ENCODE measurements around the gene HS2ST1.

The HS2ST1 gene

DNA sequence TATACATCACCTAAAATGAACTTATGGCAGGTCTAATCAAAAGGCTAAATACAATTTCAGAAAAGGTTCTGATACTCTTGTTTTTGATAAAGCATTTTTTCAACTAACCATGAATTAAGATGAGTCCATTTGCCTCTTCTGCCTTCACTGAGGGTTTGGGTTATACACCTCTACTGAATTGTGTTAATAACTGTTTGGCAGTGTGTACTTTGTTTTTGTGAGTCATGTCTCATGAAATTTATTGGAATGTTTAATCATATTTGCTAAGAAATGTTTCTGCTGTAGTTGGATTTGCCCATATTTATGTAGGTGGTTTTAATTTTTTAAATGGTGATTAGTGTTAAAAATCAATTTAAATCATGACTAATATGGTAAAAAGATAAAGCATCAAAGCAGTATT is 190.5 kb downstream of the HS2ST1 start:
- no peak for DNase-seq (ENCODE audit: low read depth in 1 of 2, low spot score in 1 of 2)

DNA sequence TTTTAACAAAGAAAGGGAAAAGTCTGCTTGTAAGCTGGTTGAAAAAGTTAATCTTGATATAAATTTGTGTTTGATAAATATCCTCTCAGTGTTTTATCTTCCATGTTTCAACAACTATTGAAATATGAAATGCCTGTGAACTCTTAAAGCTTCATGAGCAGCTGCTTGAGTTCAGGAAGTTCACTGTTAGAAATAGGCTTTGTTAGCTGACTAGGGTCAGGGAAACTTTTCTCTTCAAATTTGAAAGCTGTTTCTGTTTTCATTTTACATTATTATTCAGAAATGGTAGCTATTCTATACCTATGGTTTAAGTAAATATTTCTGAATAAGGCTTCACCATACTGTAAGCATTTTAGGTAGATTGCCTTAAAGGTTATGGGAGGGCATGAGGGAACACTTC is 191.7 kb downstream of the HS2ST1 start:
- DNase-seq (ENCODE audit: low read depth in 1 of 2, low spot score in 1 of 2): no peak

- no peak for DNase-seq (ENCODE audit: low read depth in 1 of 2, low spot score in 1 of 2)
Measured at GRCh38 chr1:87106867-87107266, 192.4 kb downstream of the HS2ST1 start.

DNA sequence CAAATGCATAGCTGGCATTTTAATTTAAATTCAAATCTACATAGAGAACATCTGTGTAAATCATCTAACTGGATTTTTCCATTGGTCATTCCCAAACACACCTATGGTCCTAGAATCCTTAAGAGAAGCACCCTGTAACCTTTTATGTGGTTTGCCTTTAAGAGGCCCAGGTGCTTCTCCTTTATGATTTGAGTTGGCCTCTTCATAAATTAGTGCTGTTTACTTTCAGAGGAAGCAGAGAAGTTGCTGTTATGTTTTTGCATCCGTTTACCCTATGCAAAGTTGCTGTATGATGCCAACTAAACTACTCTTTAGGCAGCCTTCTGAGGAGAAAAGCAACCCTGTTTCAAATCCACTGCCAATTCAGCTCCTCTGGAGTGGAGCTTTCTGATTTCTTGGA is 193.8 kb downstream of the HS2ST1 start:
- DNase-seq (ENCODE audit: low read depth in 1 of 2, low spot score in 1 of 2): no peak

DNA sequence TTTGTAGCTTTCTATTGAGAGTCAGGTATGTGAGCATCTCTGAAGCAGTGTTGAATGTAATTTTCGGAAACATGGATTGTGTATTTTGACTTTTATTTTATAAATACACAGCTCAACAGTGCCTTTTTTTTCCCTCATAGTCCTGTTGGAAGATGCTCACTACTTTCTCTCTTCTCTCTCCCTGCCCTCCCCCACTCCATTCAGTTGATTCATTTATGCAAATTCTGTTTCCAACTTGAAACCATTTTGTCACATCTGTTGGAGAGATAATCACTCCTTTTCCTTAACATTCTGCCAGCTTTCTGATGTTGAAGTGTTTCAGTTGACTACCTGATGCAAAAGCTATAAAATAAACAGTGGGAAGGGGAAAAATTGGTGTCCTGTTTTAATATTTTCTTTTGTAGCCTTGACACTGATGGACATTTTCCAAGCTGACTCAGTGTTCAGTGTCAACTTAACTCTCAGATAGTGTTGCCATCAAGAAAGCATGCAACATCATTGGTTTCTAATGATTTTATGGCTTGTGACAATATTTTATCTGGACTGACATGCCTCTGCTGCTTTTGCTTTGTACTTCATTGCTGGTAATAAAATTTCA is 194.5 kb downstream of the HS2ST1 start:
- no peak for DNase-seq (ENCODE audit: low read depth in 1 of 2, low spot score in 1 of 2)

GRCh38 chr1:87111659-87112371 is 197.4 kb downstream of the HS2ST1 start:
- no peak for DNase-seq (ENCODE audit: low read depth in 1 of 2, low spot score in 1 of 2)

DNA sequence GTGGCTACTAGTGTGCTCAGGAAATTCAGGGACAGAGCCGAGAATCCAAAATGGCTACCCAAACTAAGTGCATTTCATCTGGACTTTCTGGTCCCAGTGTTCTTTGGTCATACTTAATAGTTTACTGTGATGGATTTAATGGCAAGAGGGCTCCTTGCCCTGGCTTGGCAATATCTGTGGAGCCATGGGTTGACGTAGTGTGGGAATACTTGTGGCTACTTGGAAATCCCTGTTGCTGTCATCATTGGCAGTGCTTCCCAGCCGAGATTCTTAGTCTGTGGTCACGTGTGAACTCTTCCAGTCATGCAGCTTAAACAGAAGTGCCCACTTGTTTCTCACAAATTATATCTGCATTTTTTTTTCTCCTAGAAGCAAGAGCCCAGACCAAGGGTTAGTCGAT is 198.9 kb downstream of the HS2ST1 start:
- no peak for DNase-seq (ENCODE audit: low read depth in 1 of 2, low spot score in 1 of 2)

DNA sequence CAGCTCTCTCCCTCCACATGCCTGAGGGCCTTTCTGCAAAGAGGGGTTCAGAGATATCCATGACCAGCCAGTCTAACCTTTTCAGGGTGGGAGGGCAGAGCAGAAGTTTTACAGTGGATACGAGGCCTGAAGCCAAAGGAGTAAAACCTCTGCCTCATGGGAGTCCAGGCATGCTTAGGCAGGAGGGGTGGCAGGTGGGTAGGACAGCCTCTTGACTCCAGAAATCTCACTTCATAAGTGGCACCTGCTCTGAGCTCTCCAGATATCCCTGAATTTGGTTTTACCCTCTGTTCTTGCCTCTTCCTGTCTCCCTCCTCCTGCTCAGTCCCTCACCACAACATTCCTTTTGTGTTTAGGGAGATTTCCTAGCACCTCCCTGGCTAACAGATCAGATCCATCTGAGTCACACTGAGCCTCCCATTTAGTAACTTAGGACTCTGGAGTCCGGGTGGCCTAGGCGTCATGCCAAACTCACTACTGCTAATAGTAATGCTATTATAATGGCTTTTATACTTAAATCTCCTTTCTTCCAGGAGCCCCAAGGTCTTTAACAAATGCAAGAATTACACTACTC is 201.0 kb downstream of the HS2ST1 start:
- DNase-seq (ENCODE audit: low read depth in 1 of 2, low spot score in 1 of 2): no peak

DNA sequence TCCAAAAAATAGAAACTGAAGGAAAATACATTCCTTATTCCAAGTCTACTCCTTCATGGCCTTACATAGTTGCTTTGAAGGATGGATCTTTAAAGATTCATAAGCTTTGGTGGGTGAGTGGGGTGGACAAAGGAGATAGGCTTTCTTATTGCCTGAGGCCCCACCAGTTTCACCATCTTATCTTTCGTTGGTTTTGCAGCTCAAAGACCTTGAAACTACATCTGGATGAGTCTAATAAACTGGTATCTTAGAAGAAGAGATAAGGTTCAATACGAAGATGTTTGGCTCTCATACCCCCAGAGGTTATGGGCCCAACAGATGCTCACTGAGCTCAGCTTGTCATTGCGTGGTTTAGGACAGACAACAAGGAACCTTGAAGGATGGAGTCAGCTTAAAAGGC is 201.5 kb downstream of the HS2ST1 start:
- no peak for DNase-seq (ENCODE audit: low read depth in 1 of 2, low spot score in 1 of 2)

- no peak for DNase-seq (ENCODE audit: low read depth in 1 of 2, low spot score in 1 of 2)
Measured at GRCh38 chr1:87117761-87118368, 203.4 kb downstream of the HS2ST1 start.

DNA sequence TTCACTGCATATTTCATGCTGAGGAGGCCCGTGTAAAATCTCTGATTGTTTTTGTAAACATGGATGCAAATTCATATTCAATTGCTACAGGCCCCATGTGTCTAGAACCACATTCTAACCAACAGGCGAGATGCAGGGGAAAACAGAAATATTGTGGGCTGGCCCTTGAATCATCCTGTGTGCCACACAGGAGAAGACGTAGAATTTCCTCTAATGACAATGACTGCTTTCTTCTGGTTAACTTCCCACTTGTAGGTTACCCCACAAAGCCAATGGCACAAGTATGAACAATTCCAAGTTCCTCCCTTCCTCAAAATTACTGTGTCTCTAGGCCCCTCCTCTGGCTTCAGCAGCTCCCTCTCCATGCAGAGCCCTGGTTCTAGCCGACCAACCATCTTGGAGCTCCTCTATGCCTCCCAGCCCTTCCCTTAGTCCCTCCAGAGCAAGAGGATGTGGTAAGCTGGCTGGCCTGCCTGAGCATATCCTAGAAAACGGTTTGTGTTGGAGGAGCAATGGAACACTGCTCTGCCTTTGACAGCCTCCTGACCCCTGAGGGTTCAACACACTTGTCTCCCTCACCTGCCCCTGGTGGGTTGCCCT is 205.2 kb downstream of the HS2ST1 start:
- DNase-seq (ENCODE audit: low read depth in 1 of 2, low spot score in 1 of 2): no peak

DNA sequence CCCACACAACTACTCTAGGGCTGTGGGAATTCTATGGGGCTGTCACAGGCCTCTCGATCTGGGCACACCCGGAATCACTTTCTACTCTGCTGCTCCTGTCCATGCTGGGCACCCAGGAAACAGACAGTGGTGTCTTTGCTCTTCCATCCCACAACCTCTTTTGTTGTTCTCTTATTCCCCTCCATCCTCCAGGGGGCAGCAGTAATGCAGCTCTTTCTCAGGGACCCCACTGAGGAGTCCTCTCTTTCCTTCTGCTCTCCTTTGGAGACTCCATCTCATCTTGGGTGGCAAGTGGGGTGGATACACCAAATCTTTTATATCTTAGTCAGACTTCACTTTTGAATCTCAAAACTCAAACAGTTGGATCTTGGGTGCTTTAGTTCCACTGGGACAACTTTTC is 206.3 kb downstream of the HS2ST1 start:
- DNase-seq (ENCODE audit: low read depth in 1 of 2, low spot score in 1 of 2): no peak

GRCh38 chr1:87121711-87122163 is 207.3 kb downstream of the HS2ST1 start:
- no peak for DNase-seq (ENCODE audit: low read depth in 1 of 2, low spot score in 1 of 2)

DNA sequence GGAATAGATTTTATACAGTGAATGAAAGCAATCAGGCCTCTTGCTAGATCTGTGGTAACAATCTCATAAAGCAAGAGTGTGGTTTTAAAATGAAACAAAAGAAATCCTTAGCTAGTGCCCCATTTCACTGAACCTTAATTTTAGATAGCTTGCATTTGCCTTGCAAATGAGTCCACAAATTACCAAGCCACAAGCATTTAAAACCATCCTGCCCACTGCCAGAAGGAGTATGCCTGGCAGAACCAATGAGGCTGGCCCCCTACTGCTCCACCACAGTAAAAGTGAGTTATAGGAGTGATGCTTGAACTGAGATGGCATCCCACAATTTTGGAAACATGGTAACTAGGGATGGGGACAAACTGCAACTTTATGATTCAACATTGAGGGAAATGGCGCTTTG is 207.8 kb downstream of the HS2ST1 start:
- DNase-seq (ENCODE audit: low read depth in 1 of 2, low spot score in 1 of 2): no peak

DNA sequence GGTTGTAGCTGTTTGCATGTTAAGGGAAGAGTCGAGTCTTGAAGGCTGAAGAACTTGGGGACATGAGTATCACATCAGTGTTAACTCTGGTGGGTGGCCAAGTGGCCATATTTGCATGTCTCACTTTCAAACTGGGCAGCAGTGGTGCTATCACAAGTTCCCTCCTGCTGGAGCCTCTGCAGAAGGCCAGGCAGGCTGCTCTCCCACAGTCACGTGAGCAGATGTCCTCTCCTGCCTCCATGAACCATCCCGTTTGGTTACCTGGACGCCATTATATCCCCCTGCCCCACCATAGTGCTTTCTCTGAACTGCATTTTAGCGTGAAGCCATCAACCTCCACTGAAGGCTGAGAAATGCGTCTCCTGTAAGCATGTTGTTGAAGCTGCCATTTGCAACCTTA is 209.2 kb downstream of the HS2ST1 start:
- DNase-seq (ENCODE audit: low read depth in 1 of 2, low spot score in 1 of 2): no peak

DNA sequence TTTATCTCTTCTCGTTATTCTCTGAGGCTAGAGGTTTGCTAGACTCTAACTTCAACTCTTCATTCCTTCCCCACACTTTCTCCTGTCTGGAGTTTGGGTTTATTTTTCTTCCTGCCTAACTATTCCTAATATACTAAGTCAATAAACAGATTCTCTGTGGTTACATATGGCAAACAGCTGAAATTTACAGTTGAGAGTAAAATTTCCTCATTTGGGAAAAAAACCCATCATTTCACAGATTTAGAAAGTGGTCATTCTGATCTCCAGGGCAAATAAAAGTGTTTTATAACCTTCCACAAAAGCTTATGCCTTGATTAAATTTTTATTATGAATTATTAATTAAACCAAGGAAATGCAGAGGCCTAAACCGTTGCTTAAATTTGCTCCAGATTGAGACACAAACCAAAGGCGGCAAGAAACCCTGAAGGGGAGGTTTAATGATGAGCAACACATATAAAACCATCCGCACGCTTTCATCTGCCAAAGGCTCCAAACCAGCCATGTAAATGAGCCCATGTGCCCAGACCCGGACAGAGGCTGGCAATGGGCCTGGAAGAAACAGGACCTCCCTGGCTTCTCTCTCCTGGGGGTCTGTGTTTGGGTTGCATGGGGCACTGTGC is 212.6 kb downstream of the HS2ST1 start:
- DNase-seq (ENCODE audit: low read depth in 1 of 2, low spot score in 1 of 2): no peak

DNA sequence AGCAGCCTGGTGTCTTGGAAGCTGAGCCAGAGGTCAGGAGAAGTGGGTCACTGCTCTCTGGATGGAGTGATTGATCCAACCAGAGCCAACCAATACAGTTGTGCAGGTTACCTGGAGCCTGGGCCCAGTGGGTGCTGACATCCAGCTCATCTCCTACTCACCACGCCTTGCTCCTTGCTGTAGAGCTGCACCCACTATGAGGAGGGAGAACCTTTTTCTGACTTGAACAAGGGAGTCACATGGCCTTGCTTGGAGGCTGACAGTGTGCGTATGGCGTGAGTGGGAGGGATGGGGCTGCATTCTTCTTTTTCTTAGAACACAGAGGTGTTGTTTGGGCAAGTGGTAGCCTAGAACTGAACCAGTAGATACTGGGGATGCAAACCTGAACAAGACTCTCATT is 213.1 kb downstream of the HS2ST1 start:
- DNase-seq (ENCODE audit: low read depth in 1 of 2, low spot score in 1 of 2): no peak

DNA sequence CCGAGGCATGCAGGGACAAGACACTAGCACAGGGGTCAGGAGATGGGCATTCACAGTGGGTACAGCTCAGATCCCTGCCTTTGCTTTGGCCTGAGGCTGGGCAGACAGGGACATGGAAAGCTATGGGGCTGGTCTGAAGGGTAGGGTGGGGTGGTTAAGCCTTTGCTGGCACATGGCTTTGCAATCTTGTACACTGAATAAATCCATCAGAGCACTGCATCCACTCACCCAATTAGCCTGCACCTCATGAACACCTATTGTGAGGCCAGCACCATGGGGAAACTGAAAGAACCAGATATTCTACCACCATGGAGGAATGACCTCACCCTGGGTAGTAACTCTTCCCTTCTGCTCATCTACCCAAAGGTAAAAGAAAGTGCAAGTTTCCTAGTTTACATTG is 214.6 kb downstream of the HS2ST1 start:
- no peak for DNase-seq (ENCODE audit: low read depth in 1 of 2, low spot score in 1 of 2)

GRCh38 chr1:87129606-87130005 is 215.2 kb downstream of the HS2ST1 start:
- DNase-seq (ENCODE audit: low read depth in 1 of 2, low spot score in 1 of 2): no peak

GRCh38 chr1:87130438-87130837 is 216.0 kb downstream of the HS2ST1 start:
- DNase-seq (ENCODE audit: low read depth in 1 of 2, low spot score in 1 of 2): no peak

DNA sequence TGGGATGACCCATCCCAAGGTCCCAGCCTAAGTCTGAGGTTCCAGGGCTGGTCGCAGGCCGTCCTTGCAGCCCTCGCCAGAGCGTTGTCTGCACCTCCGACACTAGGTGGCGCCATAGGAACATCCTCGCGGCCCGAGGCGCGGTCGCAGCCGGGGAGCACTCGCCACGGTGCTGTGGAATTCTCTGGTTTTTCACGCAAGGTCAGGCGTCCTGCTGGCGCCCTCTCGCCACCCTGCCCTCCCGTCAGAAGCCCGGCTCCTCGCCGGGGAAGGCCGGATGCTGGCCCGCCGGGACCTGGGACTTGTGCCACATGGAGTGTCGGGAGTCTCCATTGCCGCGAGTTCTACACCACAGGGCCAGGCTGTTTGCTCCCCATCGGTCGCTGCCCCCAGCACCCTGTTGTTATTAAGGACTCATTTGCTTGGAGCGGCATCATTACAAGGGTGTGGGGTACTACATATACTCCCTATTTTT is 217.4 kb downstream of the HS2ST1 start:
- peak; percentile 36 to 51 for DNase-seq (ENCODE audit: low read depth in 1 of 2, low spot score in 1 of 2)

Data from stimulated activated CD4-positive, alpha-beta T cell treated with anti-CD3 and anti-CD28 coated beads, Interleukin-15, amount 100 ng/mL, for 1 hour (primary cell).